CD8-positive, alpha-beta memory T cell (primary cell): ENCODE measurements around the gene TRERF1. TPM values are rescaled to one million over a fixed set of nuclear protein-coding genes. Genes with fewer than 3 reads are reported as not detected.

ENCODE experiments used
- CTCF ChIA-PET: fragments of 350-600 bp; sonication (Branson Sonifier 250); formaldehyde crosslinking; loops from one replicate; lab custom pipeline; 2021; ENCODE audit warnings: antibody characterized with exemption; lab: Charles Lee
- POLR2A ChIA-PET: fragments of 350-600 bp; sonication (Branson Sonifier 250); formaldehyde crosslinking; loops from one replicate; lab custom pipeline; 2021; ENCODE audit warnings: antibody characterized with exemption; lab: Charles Lee
- DNase-seq, 5 donors: peaks; one replicate each; pipeline versions ENCODE4 v3.0.0 to v3.0.0-alpha.2; 2020 to 2022; ENCODE audit warnings: mixed read lengths in 1 of 5
- H3K27ac ChIP-seq: one replicate; pipeline ENCODE4 v1.7.0; 2013; ENCODE audit warnings: low read depth, mild to moderate bottlenecking, low read length, moderate library complexity
- H3K27me3 ChIP-seq: 2 replicates; pipeline ENCODE4 v1.7.0; 2013; ENCODE audit warnings: low read length, mild to moderate bottlenecking; ENCODE audit not compliant: insufficient read depth, poor library complexity, severe bottlenecking
- H3K36me3 ChIP-seq: 2 replicates; pipeline ENCODE4 v1.7.0; 2013; ENCODE audit warnings: mild to moderate bottlenecking, low read length, moderate library complexity; ENCODE audit not compliant: insufficient read depth
- H3K4me1 ChIP-seq: 2 replicates; pipeline ENCODE4 v1.7.0; 2013; ENCODE audit warnings: mild to moderate bottlenecking, low read length, moderate library complexity; ENCODE audit not compliant: insufficient read depth
- H3K4me3 ChIP-seq: 2 replicates; pipeline ENCODE4 v1.7.0; 2013; ENCODE audit warnings: mild to moderate bottlenecking, low read length
- H3K9me3 ChIP-seq: 2 replicates; pipeline ENCODE4 v1.7.0; 2013; ENCODE audit warnings: mild to moderate bottlenecking, low read length
- H3K27ac Mint-ChIP-seq, 8 donors: one replicate each; pipeline ENCODE4 v1.8.0; 2020 to 2021; ENCODE audit warnings: mixed read lengths in 8 of 8, mild to moderate bottlenecking in 6 of 8, inconsistent platforms in 3 of 8, moderate library complexity in 3 of 8
- H3K27me3 Mint-ChIP-seq, 2 donors: one replicate each; pipeline ENCODE4 v1.8.0; 2020 to 2021; ENCODE audit warnings: mixed read lengths in 2 of 2, mild to moderate bottlenecking in 1 of 2, moderate library complexity in 1 of 2
- H3K36me3 Mint-ChIP-seq, 3 donors: one replicate each; pipeline ENCODE4 v1.8.0; 2020 to 2021; ENCODE audit warnings: mixed read lengths in 3 of 3, inconsistent platforms in 1 of 3, mild to moderate bottlenecking in 1 of 3
- H3K4me1 Mint-ChIP-seq, 3 donors: one replicate each; pipeline ENCODE4 v1.8.0; 2020 to 2021; ENCODE audit warnings: mixed read lengths in 3 of 3, inconsistent platforms in 1 of 3, mild to moderate bottlenecking in 1 of 3
- H3K4me3 Mint-ChIP-seq, 7 donors: one replicate each; pipeline ENCODE4 v1.8.0; 2020 to 2021; ENCODE audit warnings: mixed read lengths in 7 of 7, mild to moderate bottlenecking in 6 of 7, moderate library complexity in 4 of 7, inconsistent platforms in 2 of 7
- H3K9me3 Mint-ChIP-seq, 5 donors: one replicate each; pipeline ENCODE4 v1.8.0; 2020 to 2022; ENCODE audit warnings: mixed read lengths in 5 of 5, mild to moderate bottlenecking in 3 of 5, moderate library complexity in 2 of 5, inconsistent platforms in 1 of 5
- polyA plus RNA-seq: library from polyadenylated mRNA; unstranded; fragments of 300-500 nt; fragmentation: Illumina TruSeq; gene quantifications from one replicate; pipeline ENCODE4 v1.2.3, GENCODE V29; 2021
- total RNA-seq, 2 experiments: library from RNA; stranded (reverse); gene quantifications; one replicate each; pipeline ENCODE4 v1.2.3, GENCODE V29; 2021

Gene TRERF1
- total and polyA plus RNA-seq, 3 experiments from 2014 or later: 10.2 to 10.6 (median 10.3) TPM

DNA sequence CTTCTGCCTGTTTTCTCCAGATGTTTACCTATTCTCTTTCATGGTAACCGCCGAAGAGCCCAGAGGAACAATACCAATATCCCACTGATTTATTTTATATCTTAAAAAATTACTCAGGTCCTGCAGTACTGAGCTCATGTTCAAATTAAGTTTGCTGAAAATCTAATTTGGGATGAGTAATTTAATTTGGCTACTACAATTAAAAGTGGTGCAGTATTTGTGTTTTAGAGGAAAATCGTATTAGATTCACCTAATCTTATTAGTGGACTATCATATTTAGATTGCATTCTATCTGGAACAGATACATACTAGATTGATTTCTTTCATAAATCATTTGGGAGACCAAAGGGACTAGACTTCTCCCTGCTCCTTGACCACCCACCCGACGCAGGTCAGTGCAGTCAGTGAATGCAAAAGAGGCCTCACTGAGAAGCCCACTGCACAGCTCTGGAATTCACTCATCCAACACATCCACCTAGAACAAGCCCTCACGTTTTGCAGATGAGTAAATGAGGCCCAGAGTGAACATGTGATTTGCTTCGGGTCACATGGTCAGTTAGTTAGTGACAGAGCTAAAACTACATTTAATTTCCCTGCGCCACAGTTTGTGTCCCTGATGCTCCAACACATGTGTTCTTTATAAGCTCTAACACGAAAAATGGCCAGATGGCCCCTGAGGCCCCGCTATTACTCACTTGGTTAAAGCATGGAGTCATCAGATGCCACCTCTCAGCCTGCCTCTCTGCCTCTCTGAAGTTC, 101.8 kb downstream of the TRERF1 start:
- Mint-ChIP-seq H3K4me3 (peak overlapping the region in 1 of 7 donors; percentile 46), H3K4me1 (peaks cover 29 to 62% (median 62%) of the 10 kb centered on the region in 3 donors), H3K36me3 (peaks cover 0 to 20% (median 16%) of the 10 kb centered on the region in 3 donors), H3K9me3 (no peaks in the 10 kb centered on the region), H3K27me3 (peaks cover 0 to 1% of the 10 kb centered on the region in 2 donors), H3K27ac (peak overlapping the region in 3 of 8 donors; percentile 2 to 26 (median 6))
- Histone ChIP-seq H3K27ac (no peak overlapping the region), H3K9me3 (no peaks in the 10 kb centered on the region), H3K4me1 (peaks cover 14% of the 10 kb centered on the region), H3K36me3 (no peaks in the 10 kb centered on the region), H3K27me3 (no peaks in the 10 kb centered on the region), H3K4me3 (no peak overlapping the region)
- POLR2A ChIA-PET: no interaction called here
- no peak for DNase-seq
- CTCF ChIA-PET: interaction anchor here (0.8 to 1.5 kb wide), 2 partner anchors 13 to 198 kb away, joined by 3 to 4 read pairs; no protein-coding TSS in a partner anchor

- peak overlapping the region in 4 of 7 donors; percentile 8 to 39 (median 38) for H3K4me3 Mint-ChIP-seq
- Histone ChIP-seq H3K36me3 (no peaks in the 10 kb centered on the region), H3K4me1 (peaks cover 14% of the 10 kb centered on the region), H3K27ac (no peak overlapping the region), H3K4me3 (no peak overlapping the region), H3K9me3 (no peaks in the 10 kb centered on the region), H3K27me3 (no peaks in the 10 kb centered on the region)
- ChIA-PET POLR2A (no interaction called here), CTCF (no interaction called here)
- H3K27ac Mint-ChIP-seq: peak overlapping the region in 6 of 8 donors; percentile 35 to 88 (median 45)
- H3K27me3 Mint-ChIP-seq: peaks cover 0 to 1% of the 10 kb centered on the region in 2 donors
- H3K4me1 Mint-ChIP-seq: peaks cover 43 to 84% (median 82%) of the 10 kb centered on the region in 3 donors
- H3K9me3 Mint-ChIP-seq: no peaks in the 10 kb centered on the region
- no peak for DNase-seq
- peaks cover 0 to 31% (median 24%) of the 10 kb centered on the region in 3 donors for H3K36me3 Mint-ChIP-seq
Observed at GRCh38 chr6:42347456-42347855, 104.3 kb downstream of the TRERF1 start.

DNA sequence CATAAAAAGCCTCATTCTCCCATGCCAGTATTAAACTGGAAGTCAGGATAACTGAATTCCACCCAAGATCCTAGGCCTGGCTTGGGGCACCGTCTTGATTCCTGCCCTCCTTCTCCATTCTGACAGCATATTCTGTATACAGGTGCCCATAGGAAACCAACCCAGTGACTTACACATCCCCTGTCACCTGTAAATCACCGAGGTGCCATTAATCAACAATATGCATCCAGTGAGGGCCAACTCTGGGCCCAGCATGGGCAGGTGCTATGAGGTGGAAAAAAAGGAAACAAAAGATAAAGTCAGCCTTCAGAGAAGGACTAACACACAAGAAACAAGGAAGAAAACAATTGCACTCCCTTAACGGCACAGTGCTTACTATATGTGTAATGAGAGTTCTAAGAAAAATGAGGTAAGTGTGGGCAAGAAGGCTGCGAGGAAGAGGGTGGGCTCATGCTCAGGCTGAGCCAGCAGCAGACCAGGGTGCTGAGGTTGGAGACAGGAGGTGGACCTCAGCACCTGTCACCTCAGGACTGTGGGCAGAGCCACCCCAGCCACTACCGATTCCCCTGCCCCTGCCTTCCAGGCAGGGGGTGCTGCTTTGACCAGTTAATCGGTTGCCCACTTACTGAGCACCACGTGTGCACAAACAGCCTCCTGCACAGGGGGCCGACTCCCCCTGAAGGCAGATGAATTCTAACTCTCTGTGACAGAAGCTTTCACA, 105.9 kb downstream of the TRERF1 start:
- Mint-ChIP-seq H3K9me3 (no peaks in the 10 kb centered on the region), H3K4me1 (peaks cover 49 to 91% (median 85%) of the 10 kb centered on the region in 3 donors), H3K27me3 (peaks cover 0 to 1% of the 10 kb centered on the region in 2 donors), H3K27ac (peak overlapping the region; percentile 0 to 90 (median 84)), H3K36me3 (peaks cover 0 to 31% (median 20%) of the 10 kb centered on the region in 3 donors), H3K4me3 (peak overlapping the region in 6 of 7 donors; percentile 35 to 80 (median 42))
- H3K4me1 ChIP-seq: peaks cover 14% of the 10 kb centered on the region
- H3K27ac ChIP-seq: no peak overlapping the region
- no peaks in the 10 kb centered on the region for H3K27me3 ChIP-seq
- H3K36me3 ChIP-seq: no peaks in the 10 kb centered on the region
- no peak for DNase-seq
- no peak overlapping the region for H3K4me3 ChIP-seq
- POLR2A ChIA-PET: interaction anchor here (0.6 kb wide), 1 partner anchor 225 kb away, joined by 3 read pairs; no protein-coding TSS in a partner anchor
- CTCF ChIA-PET: interaction anchor here (1.2 kb wide), 1 partner anchor 15 kb away, joined by 3 read pairs; no protein-coding TSS in a partner anchor
- no peaks in the 10 kb centered on the region for H3K9me3 ChIP-seq

GRCh38 chr6:42344756-42345155, 107.0 kb downstream of the TRERF1 start:
- CTCF ChIA-PET: interaction anchor here (1.3 to 1.6 kb wide), 2 partner anchors 23 to 203 kb away, joined by 3 read pairs; no protein-coding TSS in a partner anchor

DNA sequence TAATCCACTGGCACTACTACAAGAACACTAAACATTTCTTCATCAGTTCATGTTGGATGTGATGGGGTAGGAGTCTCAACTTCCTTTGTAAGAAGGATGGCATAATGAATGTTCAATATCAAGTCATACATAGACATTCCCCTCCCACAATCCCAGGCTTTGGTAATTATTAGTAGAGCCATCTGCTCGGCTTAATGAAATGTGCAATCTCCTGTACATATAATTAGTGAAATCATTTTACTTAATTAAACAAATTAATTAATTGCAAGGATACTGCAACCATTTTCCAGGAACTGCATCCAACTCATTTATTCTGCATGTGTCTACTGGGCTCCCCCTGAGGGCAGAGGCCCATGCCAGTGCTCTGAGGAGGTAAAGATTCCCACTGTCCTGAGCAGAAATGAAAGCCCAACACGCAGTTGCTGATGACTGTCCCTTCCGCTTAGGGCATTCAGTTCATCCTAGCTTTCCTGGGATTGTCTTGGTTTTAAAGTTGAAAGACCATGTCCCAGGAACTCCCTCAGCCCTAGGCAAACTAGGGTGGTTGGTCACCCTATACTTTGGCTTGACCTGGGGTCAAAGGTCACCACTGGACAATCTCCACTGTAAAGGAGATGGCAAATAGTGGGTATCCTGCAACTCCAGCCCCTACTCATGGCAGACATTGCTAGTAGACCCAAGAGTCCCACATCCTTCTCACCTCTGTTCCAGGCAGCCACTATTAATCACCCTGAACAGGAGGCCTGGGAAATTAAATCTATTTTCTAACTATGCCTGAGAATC, 109.8 kb downstream of the TRERF1 start:
- H3K27me3 ChIP-seq: no peaks in the 10 kb centered on the region
- no peaks in the 10 kb centered on the region for H3K36me3 ChIP-seq
- peaks cover 14% of the 10 kb centered on the region for H3K4me1 ChIP-seq
- no peaks in the 10 kb centered on the region for H3K9me3 Mint-ChIP-seq
- peak overlapping the region in 1 of 8 donors; percentile 68 for H3K27ac Mint-ChIP-seq
- H3K27me3 Mint-ChIP-seq: peaks cover 0 to 2% of the 10 kb centered on the region in 2 donors
- H3K4me3 ChIP-seq: no peak overlapping the region
- CTCF ChIA-PET: no interaction called here
- H3K36me3 Mint-ChIP-seq: peaks cover 0 to 24% (median 12%) of the 10 kb centered on the region in 3 donors
- no peak overlapping the region for H3K4me3 Mint-ChIP-seq
- no peak overlapping the region for H3K27ac ChIP-seq
- no peak for DNase-seq
- POLR2A ChIA-PET: no interaction called here
- H3K9me3 ChIP-seq: no peaks in the 10 kb centered on the region
- H3K4me1 Mint-ChIP-seq: peaks cover 59 to 94% (median 89%) of the 10 kb centered on the region in 3 donors

More at GRCh38 chr6:42344756-42345155, 107.0 kb downstream of the TRERF1 start:
- peak overlapping the region in 3 of 8 donors; percentile 9 to 52 (median 51) for H3K27ac Mint-ChIP-seq
- DNase-seq: no peak
- peaks cover 0 to 1% of the 10 kb centered on the region in 2 donors for H3K27me3 Mint-ChIP-seq
- no peak overlapping the region for H3K27ac ChIP-seq
- H3K9me3 Mint-ChIP-seq: no peaks in the 10 kb centered on the region
- peaks cover 55 to 92% (median 87%) of the 10 kb centered on the region in 3 donors for H3K4me1 Mint-ChIP-seq
- H3K36me3 Mint-ChIP-seq: peaks cover 0 to 29% (median 17%) of the 10 kb centered on the region in 3 donors
- H3K4me3 Mint-ChIP-seq: no peak overlapping the region
- H3K4me1 ChIP-seq: peaks cover 14% of the 10 kb centered on the region
- POLR2A ChIA-PET: interaction anchor here (0.5 kb wide), 1 partner anchor 47 kb away, joined by 5 read pairs; no protein-coding TSS in a partner anchor
- no peak overlapping the region for H3K4me3 ChIP-seq
- H3K36me3 ChIP-seq: no peaks in the 10 kb centered on the region
- no peaks in the 10 kb centered on the region for H3K27me3 ChIP-seq
- no peaks in the 10 kb centered on the region for H3K9me3 ChIP-seq

DNA sequence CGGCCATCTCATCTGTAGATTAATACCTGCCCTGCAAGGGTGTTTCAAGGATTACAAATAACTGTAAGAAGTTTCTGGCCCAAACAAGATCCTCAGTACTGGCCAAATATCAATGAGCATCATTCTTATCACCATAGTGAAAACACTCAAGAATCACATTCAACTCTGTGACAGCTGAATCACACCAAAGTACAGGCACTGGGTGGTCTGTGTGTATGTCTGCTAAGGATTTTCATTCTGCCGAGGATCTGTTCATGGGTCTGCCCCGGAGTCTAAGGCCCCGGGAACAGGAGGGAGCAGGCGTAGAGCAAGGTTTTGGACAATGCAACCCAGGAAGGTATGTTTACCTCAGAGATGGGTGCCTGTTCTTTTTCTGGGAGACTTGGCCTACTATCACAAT, 110.5 kb downstream of the TRERF1 start:
- peaks cover 0 to 30% (median 10%) of the 10 kb centered on the region in 3 donors for H3K36me3 Mint-ChIP-seq

GRCh38 chr6:42340511-42340910, 111.2 kb downstream of the TRERF1 start:
- Mint-ChIP-seq H3K9me3 (no peaks in the 10 kb centered on the region), H3K36me3 (peaks cover 0 to 33% (median 8%) of the 10 kb centered on the region in 3 donors), H3K4me1 (peaks cover 59 to 94% (median 89%) of the 10 kb centered on the region in 3 donors), H3K27ac (peak overlapping the region in 1 of 8 donors; percentile 6), H3K27me3 (peaks cover 0 to 2% of the 10 kb centered on the region in 2 donors), H3K4me3 (peak overlapping the region in 1 of 7 donors; percentile 13)
- ChIA-PET CTCF (no interaction called here), POLR2A (no interaction called here)
- no peaks in the 10 kb centered on the region for H3K36me3 ChIP-seq
- no peak overlapping the region for H3K4me3 ChIP-seq
- H3K4me1 ChIP-seq: peaks cover 2% of the 10 kb centered on the region
- no peak overlapping the region for H3K27ac ChIP-seq
- H3K9me3 ChIP-seq: no peaks in the 10 kb centered on the region
- no peak for DNase-seq
- H3K27me3 ChIP-seq: no peaks in the 10 kb centered on the region

More for the DNA sequence above, 110.5 kb downstream of the TRERF1 start:
- no peaks in the 10 kb centered on the region for H3K27me3 ChIP-seq
- Mint-ChIP-seq H3K4me3 (no peak overlapping the region), H3K27ac (peak overlapping the region in 3 of 8 donors; percentile 6 to 60 (median 52)), H3K27me3 (peaks cover 0 to 2% of the 10 kb centered on the region in 2 donors), H3K4me1 (peaks cover 63 to 94% (median 89%) of the 10 kb centered on the region in 3 donors), H3K9me3 (no peaks in the 10 kb centered on the region)
- H3K4me1 ChIP-seq: peaks cover 9% of the 10 kb centered on the region
- DNase-seq: no peak
- H3K36me3 ChIP-seq: no peaks in the 10 kb centered on the region
- H3K4me3 ChIP-seq: no peak overlapping the region
- no peak overlapping the region for H3K27ac ChIP-seq
- ChIA-PET POLR2A (no interaction called here), CTCF (no interaction called here)
- no peaks in the 10 kb centered on the region for H3K9me3 ChIP-seq
